GM19438 (cell line): ENCODE measurements around the gene TBC1D1.

Experiments
- ATAC-seq: cut with Tn5 transposase; IDR thresholded peaks from one replicate; pipeline ENCODE4 v1.9.1; 2021; ENCODE audit warnings: low read depth; ENCODE audit not compliant: unreplicated experiment

Gene TBC1D1

DNA sequence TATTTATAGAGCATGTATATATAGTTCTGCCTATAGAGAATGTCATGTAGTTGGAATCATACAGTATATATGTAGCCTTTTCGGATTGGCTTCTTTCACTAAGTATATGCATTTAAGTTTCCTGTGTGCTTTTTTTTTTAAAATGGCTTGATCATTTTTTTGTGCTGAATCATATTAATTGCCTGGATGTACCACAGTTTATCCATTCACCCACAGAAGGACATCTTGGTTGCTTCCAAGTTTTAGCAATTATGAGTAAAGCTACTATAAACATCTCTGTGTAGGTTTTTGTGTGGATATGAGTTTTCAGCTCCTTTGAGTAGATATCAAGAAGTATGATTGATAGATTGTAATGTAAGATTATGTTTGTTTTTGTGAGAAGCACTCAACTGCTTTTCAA lies 93.1 kb downstream of the TBC1D1 start:
- ATAC-seq, result no peak

- no peak for ATAC-seq
Measured at GRCh38 chr4:37985730-37986275, 94.9 kb downstream of the TBC1D1 start.

- no peak for ATAC-seq
Measured at GRCh38 chr4:37988670-37989069, 97.8 kb downstream of the TBC1D1 start.

DNA sequence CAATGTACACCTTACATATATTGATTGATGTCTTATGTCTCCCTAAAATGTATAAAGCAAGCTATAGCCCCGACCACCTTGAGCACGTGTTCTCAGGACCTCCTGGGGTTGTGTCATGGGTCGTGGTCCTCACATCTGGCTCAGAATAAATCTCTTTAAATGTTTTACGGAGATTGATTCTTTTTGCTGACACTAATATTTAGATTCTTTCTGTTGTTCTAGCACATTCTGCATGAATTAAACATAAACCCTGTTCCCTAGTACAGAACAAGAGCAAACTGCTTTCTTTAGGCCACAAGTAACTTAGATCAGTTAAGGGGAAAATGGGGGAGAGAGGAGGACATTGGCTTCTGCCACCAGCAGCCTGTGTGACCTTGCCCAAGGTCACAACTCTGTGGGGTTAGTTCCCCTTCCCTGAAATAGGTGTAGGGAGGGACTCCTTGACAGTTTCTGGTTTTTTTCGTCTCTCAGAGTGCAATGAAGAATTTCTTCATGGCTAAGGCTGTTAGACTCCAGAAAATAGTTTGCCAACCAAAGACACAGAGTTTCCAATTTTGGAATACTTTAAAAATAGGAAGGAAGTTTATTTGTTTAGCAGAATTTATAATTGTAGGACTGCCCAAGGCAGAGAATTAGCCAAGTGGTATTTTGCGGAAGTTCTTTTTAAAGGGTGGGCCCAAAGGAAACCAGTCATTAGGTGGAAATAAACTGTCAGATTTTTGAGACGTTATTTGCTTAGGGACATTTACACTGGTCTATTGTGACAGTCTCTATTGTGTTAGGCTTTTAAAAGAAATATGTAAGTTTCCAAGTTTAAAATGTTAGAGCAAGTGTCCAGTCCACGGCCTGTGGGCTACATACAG lies 98.7 kb downstream of the TBC1D1 start:
- ATAC-seq, result no peak

GRCh38 chr4:37990731-37991245 lies 99.9 kb downstream of the TBC1D1 start:
- ATAC-seq, result no peak

DNA sequence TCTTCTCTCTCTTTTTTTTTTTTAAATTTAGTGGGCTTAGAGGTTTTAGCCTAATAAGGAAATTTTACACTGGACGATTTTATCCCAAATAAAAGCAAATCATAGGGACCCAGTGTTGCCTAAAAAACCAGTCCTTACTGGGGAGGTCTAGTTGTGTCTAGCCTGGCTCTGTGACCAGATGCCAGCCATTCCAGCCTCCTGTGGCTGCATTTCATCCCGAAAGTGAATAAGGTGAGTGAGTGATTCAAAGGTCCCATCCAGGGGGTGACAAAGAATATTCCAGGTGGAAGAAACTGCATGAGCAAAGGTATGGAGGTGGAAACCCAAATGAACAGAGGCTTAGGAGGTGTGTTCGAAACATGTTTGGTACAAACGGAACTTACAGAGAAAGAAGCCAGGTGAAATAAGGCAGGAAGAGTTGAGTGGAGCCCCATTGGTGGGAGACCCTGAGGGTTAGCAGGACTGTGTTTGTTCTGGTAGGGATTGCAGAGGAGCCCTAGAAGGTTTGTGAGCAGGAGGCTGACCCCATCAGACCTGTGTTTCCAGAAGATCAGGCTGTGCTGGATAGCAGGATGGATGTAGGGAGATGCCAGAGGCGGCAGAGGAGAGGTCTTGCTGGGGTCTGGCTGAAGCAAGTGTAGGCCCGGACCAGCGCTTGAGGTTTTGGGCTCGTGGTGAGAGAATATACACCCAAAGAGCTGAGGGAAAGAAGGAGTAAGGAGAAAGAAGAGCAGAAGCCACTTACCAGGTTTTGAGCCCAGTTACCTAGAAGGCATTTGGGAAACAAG lies 100.9 kb downstream of the TBC1D1 start:
- ATAC-seq, result no peak

DNA sequence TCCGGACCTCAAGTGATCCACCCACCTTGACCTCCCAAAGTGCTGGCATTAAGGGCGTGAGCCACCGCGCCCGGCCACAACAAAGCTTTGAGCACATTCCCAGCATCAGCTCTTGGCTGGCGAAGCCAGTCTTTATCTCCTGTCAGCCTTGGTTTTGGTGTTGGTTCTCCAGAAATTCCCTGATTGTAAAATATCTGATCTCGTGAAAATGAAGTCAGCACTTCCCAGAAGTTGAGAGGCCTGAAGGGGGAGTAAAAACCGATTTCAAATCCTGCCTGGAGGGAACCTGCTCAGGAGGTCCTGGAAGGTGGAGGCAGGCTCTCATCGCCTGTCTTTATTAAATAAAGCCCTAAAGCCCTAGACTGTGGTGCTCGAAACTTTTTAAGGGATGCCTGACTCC lies 102.9 kb downstream of the TBC1D1 start:
- no peak for ATAC-seq

GRCh38 chr4:37994569-37994968 lies 103.7 kb downstream of the TBC1D1 start:
- peak; percentile 81 for ATAC-seq

DNA sequence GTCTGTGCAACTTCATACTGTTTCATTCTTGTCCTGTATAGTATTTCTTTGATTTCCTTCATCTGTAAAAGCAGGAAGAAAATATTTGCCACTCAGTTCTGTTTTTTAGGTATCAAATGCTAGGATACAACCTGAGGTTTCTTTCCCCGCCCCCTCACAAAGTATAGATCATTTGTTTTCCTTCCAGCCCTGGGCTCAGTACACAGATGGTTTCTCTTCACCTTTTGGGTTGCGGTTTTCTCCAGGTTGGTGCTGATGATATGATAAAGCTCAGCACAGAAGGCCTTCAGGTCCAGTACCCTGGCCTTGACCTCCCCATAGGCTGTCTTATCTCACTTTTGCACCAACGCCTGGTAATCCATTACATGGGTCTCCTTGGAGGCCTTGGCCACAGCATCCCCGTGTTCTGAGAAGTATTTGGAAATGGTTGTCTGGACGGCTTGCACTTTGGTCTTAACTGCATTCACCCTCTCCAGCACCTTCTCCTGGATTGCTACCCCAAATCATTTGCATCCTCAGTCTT lies 104.5 kb downstream of the TBC1D1 start:
- ATAC-seq, result no peak

DNA sequence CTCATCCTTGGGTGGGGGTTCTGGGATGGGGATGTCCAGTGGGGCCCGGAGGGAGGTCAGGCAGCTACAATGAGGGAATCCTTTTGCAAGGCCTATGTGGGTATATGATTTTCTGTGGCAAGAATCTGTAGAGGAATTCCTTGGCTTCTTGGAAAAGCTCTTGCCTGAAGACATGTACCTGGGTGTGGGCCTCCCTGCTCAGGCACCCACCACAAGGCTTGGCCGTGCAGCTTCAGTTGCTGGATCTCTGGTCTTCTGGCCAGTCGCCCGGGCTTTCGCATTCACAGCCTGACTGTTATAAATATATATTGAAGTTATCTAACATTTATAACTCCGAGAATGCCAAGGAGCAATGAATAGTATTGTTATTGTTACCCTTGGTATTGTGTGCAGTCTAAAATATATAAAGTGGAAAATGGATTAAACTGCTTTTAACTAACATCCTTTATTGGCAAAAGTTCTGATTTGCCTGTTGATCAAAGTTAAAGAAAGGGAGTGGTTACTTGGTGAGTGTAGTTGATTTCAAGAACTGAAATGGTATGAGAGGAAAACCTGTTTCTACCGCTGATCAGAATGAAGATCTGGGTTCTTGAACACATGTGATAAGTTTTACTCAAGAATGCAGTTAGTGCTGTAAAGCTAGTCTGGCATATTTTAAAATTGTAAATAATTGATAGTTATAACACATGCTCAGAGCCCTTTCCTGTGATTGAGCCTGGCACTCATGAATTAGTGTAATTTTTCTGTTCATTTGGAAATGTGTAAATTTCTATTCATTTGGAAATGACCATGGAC lies 105.3 kb downstream of the TBC1D1 start:
- ATAC-seq, result no peak

- no peak for ATAC-seq
Measured at GRCh38 chr4:37998226-37998625, 107.3 kb downstream of the TBC1D1 start.

DNA sequence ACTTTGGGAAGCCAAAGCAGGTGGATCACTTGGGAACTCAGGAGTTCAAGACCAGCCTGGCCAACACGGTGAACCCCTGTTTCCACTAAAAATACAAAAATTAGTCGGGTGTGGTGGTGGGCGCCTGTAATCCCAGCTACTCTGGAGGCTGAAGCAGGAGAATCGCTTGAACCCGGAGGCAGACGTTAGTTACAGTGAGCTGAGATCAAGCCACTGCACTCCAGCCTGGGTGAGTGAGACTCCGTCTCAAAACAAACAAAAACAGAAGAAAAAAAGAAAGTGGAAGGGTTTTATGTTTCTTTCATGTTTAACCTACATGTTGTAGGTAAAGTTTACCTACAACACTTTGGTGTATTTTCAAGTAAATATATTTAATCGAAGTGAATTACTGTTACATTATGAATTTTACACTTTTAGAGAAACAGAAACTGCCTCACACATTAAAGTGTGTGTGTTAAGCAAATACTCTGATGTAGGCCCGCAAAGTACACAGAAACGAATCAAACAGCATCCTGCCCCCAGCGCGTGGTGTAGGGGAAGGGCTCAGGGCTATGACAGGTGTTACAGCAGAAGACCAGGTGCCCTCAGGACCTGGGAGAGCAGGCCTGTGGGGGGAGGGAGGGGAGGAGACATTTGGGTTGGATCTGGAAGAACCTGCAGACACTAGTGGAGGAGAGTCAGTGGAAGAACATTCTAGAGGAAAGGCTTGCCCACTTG lies 108.3 kb downstream of the TBC1D1 start:
- no peak for ATAC-seq

GRCh38 chr4:37999965-38000364 lies 109.1 kb downstream of the TBC1D1 start:
- ATAC-seq, result no peak

DNA sequence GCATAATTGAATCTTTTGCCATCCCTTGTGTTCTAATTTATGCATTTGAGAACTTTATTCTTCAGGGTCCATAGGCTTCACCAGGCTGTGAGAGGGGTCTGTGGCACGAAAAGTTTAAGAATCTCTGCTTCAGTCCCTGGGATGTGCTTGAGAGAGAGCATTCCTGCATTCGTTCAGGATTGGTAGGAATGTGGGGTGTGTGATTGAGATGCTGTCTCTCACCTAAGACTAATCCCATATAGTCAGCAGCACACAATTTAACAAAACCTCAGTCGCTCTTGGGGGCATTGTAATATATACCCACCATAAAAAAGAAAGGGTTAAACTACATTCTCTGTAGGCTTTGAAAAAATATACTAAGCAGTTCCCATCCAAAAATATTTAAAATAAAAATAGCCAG lies 111.0 kb downstream of the TBC1D1 start:
- ATAC-seq, result no peak

- no peak for ATAC-seq
Measured at GRCh38 chr4:38002451-38003071, 111.7 kb downstream of the TBC1D1 start.

DNA sequence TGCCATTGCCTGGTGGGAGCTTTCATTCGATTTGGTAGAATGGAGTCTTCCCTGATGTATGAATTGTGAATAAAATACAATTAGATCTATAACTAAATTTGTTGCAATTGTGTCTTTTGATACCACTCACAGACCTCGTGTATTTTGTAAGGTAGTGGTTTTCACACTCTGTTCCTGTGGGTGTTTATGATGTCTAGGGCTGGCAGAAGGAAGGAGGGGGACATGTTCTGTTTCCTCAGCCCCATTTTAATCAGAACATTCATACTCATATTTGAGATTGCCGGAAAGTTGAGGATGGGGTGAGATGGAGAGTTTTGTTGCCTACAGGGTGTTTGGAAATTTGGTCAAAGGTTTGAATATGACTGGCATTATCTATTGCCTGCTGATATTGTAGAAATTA lies 112.2 kb downstream of the TBC1D1 start:
- ATAC-seq, result no peak

DNA sequence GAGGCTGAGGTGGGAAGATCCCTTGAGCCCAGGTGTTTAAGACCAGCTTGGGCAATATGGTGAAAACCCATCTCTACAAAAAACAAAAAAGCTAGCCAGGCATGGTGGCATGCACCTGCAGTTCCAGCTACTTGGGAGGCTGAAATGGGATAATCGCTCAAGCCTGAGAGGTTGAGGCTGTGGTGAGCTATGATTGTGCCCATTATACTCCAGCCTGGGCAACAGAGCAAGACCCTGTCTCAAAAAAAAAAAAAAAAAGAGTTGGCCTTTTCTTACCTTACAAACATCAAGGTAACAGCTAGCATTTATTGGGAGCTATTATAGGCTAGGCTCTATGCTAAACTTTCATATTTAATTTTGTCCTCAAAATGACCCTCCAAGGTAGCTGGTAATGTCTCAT lies 112.7 kb downstream of the TBC1D1 start:
- ATAC-seq, result no peak

GRCh38 chr4:38004062-38004461 lies 113.2 kb downstream of the TBC1D1 start:
- no peak for ATAC-seq

GRCh38 chr4:38004887-38005286 lies 114.0 kb downstream of the TBC1D1 start:
- ATAC-seq, result no peak
